ENCODE data around the gene CORO2B. TPM values are rescaled to one million over a fixed set of nuclear protein-coding genes. Genes with fewer than 3 reads are reported as not detected.

The CORO2B gene
- total RNA-seq, 1 donor from 2014 or later = 16.3 TPM

GRCh38 chr15:68537506-68537905 is 41.3 kb upstream of the CORO2B start:
- no peak overlapping the region for H3K4me3 Mint-ChIP-seq (ENCODE audit: unreplicated experiment)

DNA sequence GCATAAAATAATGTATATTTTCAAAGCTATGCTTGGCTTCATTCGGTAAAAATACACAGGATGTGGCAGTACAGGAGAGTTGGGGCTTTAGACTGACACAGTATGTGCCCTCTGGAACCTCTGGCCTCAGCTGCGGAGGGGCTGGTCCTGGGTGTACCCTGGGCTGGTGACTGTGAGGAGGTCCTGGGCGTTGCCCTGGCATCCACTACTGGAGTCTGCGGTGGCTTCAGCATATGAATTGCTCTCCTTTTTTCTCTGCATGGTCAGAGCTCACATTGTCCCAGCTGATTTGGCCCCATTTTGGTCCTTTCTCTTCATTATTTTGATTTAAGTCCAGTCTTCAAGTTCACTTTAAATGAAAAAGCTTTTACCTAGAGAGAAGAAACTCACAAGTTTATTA is 40.5 kb upstream of the CORO2B start:
- no peaks in the 10 kb centered on the region for H3K4me1 Mint-ChIP-seq (ENCODE audit: low read depth, unreplicated experiment)
- TF ChIP-seq, protein P1, sequence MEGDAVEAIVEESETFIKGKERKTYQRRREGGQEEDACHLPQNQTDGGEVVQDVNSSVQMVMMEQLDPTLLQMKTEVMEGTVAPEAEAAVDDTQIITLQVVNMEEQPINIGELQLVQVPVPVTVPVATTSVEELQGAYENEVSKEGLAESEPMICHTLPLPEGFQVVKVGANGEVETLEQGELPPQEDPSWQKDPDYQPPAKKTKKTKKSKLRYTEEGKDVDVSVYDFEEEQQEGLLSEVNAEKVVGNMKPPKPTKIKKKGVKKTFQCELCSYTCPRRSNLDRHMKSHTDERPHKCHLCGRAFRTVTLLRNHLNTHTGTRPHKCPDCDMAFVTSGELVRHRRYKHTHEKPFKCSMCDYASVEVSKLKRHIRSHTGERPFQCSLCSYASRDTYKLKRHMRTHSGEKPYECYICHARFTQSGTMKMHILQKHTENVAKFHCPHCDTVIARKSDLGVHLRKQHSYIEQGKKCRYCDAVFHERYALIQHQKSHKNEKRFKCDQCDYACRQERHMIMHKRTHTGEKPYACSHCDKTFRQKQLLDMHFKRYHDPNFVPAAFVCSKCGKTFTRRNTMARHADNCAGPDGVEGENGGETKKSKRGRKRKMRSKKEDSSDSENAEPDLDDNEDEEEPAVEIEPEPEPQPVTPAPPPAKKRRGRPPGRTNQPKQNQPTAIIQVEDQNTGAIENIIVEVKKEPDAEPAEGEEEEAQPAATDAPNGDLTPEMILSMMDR (IDR thresholded peaks at IDR 0.05; ENCODE audit: partially characterized antibody, unreplicated experiment) = no peak
- no peak overlapping the region for H3K27ac Mint-ChIP-seq (ENCODE audit: unreplicated experiment)
- H3K36me3 Mint-ChIP-seq (ENCODE audit: unreplicated experiment) = peaks cover 4% of the 10 kb centered on the region
- no peak overlapping the region for H3K4me3 Mint-ChIP-seq (ENCODE audit: unreplicated experiment)
- DNase-seq = no peak
- peaks cover 3% of the 10 kb centered on the region for H3K27me3 Mint-ChIP-seq (ENCODE audit: unreplicated experiment)
- no peaks in the 10 kb centered on the region for H3K9me3 Mint-ChIP-seq (ENCODE audit: unreplicated experiment)

More at GRCh38 chr15:68537506-68537905, 41.3 kb upstream of the CORO2B start:
- H3K4me1 Mint-ChIP-seq (ENCODE audit: low read depth, unreplicated experiment) = no peaks in the 10 kb centered on the region
- H3K9me3 Mint-ChIP-seq (ENCODE audit: unreplicated experiment) = peaks cover 2% of the 10 kb centered on the region
- TF ChIP-seq, protein P1 (IDR thresholded peaks at IDR 0.05; ENCODE audit: partially characterized antibody, unreplicated experiment) = no peak
- no peak for DNase-seq
- no peak overlapping the region for H3K27ac Mint-ChIP-seq (ENCODE audit: unreplicated experiment)
- peaks cover 9% of the 10 kb centered on the region for H3K36me3 Mint-ChIP-seq (ENCODE audit: unreplicated experiment)
- H3K27me3 Mint-ChIP-seq (ENCODE audit: unreplicated experiment) = peaks cover 3% of the 10 kb centered on the region

DNA sequence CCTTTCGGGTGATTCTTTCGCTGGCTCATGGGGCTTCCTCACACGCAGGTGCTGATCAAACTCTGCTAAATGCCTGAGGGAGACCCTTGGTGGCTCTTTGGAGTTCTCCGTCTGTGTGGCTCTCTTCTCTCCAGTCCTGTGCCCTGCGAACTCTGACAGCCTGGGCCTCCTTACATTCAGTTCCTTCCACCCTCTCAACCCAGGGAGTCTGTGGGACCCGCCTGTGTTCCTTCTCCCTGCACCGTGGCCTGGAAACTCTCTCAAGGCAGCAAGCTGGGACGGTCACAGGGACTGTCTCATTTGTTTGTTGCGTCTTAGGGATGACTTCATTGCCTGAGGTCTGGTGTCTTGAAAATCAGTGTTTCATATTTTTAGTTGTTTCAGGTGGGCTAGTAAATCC is 37.0 kb upstream of the CORO2B start:
- no peak overlapping the region for H3K4me3 Mint-ChIP-seq (ENCODE audit: unreplicated experiment)

GRCh38 chr15:68542348-68542747 is 36.4 kb upstream of the CORO2B start:
- Mint-ChIP-seq H3K4me1 (ENCODE audit: low read depth, unreplicated experiment) (no peaks in the 10 kb centered on the region), H3K27ac (ENCODE audit: unreplicated experiment) (no peak overlapping the region), H3K27me3 (ENCODE audit: unreplicated experiment) (peaks cover 4% of the 10 kb centered on the region), H3K9me3 (ENCODE audit: unreplicated experiment) (no peaks in the 10 kb centered on the region), H3K36me3 (ENCODE audit: unreplicated experiment) (peaks cover 5% of the 10 kb centered on the region), H3K4me3 (ENCODE audit: unreplicated experiment) (no peak overlapping the region)
- no peak for DNase-seq
- TF ChIP-seq, protein P1 (IDR thresholded peaks at IDR 0.05; ENCODE audit: partially characterized antibody, unreplicated experiment) = no peak

More for the DNA sequence above, 37.0 kb upstream of the CORO2B start:
- Mint-ChIP-seq H3K9me3 (ENCODE audit: unreplicated experiment) (no peaks in the 10 kb centered on the region), H3K4me1 (ENCODE audit: low read depth, unreplicated experiment) (no peaks in the 10 kb centered on the region), H3K27me3 (ENCODE audit: unreplicated experiment) (peaks cover 4% of the 10 kb centered on the region), H3K27ac (ENCODE audit: unreplicated experiment) (no peak overlapping the region), H3K36me3 (ENCODE audit: unreplicated experiment) (peaks cover 2% of the 10 kb centered on the region)
- TF ChIP-seq, protein P1 (IDR thresholded peaks at IDR 0.05; ENCODE audit: partially characterized antibody, unreplicated experiment) = no peak
- DNase-seq = no peak

GRCh38 chr15:68542771-68543164 is 36.0 kb upstream of the CORO2B start:
- TF ChIP-seq, protein P1 (IDR thresholded peaks at IDR 0.05; ENCODE audit: partially characterized antibody, unreplicated experiment) = no peak
- H3K27ac Mint-ChIP-seq (ENCODE audit: unreplicated experiment) = no peak overlapping the region
- peaks cover 4% of the 10 kb centered on the region for H3K27me3 Mint-ChIP-seq (ENCODE audit: unreplicated experiment)
- no peak for DNase-seq
- H3K36me3 Mint-ChIP-seq (ENCODE audit: unreplicated experiment) = peaks cover 5% of the 10 kb centered on the region
- no peaks in the 10 kb centered on the region for H3K9me3 Mint-ChIP-seq (ENCODE audit: unreplicated experiment)
- no peaks in the 10 kb centered on the region for H3K4me1 Mint-ChIP-seq (ENCODE audit: low read depth, unreplicated experiment)
- no peak overlapping the region for H3K4me3 Mint-ChIP-seq (ENCODE audit: unreplicated experiment)
